Neural cell (in vitro differentiated cells): ENCODE results near the gene NELFE.

Experiments used
- EP300 ChIP-seq: fragments of 450-650 bp; conservative IDR thresholded peaks from 2 replicates; pipeline ENCODE4 v1.6.1; 2014; ENCODE audit warnings: antibody characterized with exemption, mild to moderate bottlenecking, moderate library complexity; ENCODE audit not compliant: poor library complexity, severe bottlenecking
- EZH2 ChIP-seq: fragments of 200-600, 300-800 bp; shearing (Covaris generic), sonication (generic); IDR thresholded peaks from 2 replicates; pipeline ENCODE4 v1.6.1; 2014; ENCODE audit warnings: antibody characterized with exemption, low read length, borderline replicate concordance, mild to moderate bottlenecking; ENCODE audit not compliant: insufficient read depth, poor library complexity, severe bottlenecking
- POLR2AphosphoS5 ChIP-seq: IDR thresholded peaks from 2 replicates; pipeline ENCODE4 v1.6.1; 2012
- RAD21 ChIP-seq: fragments of 450-650 bp; conservative IDR thresholded peaks from 2 replicates; pipeline ENCODE4 v1.6.1; 2014; ENCODE audit warnings: antibody characterized with exemption, mild to moderate bottlenecking, moderate library complexity
- SMC3 ChIP-seq: fragments of 450-650 bp; conservative IDR thresholded peaks from 2 replicates; pipeline ENCODE4 v1.6.1; 2014; ENCODE audit warnings: antibody characterized with exemption, mild to moderate bottlenecking, moderate library complexity; ENCODE audit not compliant: poor library complexity
- TAF1 ChIP-seq: IDR thresholded peaks from 2 replicates; pipeline ENCODE4 v1.6.1; 2012; ENCODE audit warnings: low read depth
- TF ChIP-seq, protein P1 (sequence below): fragments of 450-650 bp; IDR thresholded peaks from 2 replicates; pipeline ENCODE4 v1.5.1; 2014; ENCODE audit warnings: antibody characterized with exemption, mild to moderate bottlenecking, moderate library complexity; ENCODE audit not compliant: poor library complexity, severe bottlenecking

DNA sequence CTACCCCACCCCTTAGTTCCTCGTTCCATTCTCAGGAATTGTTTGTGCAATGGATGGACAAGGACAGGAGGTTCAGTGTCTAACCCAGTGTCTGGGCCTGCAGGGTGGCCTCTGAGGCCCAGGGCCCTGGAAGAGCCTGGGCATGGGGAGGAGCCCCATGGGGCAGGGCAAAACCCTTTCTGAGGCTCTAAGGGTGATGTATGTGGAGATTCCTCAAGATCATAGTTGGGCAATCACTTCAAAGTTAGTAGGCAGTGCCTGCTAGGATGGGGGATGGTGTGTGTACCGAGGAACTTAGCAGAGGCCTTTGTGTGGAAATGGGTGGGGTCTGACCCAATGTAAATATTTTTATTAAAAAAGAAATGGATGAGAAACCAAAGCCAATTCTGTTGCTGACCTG is 38.0 kb downstream of the NELFE start:
- TF ChIP-seq EP300 (no peak), RAD21 (no peak), SMC3 (no peak), POLR2AphosphoS5 (no peak), EZH2 (no peak), TAF1 (no peak)
- TF ChIP-seq, protein P1, sequence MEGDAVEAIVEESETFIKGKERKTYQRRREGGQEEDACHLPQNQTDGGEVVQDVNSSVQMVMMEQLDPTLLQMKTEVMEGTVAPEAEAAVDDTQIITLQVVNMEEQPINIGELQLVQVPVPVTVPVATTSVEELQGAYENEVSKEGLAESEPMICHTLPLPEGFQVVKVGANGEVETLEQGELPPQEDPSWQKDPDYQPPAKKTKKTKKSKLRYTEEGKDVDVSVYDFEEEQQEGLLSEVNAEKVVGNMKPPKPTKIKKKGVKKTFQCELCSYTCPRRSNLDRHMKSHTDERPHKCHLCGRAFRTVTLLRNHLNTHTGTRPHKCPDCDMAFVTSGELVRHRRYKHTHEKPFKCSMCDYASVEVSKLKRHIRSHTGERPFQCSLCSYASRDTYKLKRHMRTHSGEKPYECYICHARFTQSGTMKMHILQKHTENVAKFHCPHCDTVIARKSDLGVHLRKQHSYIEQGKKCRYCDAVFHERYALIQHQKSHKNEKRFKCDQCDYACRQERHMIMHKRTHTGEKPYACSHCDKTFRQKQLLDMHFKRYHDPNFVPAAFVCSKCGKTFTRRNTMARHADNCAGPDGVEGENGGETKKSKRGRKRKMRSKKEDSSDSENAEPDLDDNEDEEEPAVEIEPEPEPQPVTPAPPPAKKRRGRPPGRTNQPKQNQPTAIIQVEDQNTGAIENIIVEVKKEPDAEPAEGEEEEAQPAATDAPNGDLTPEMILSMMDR = no peak
